ENCODE results near the gene MAEL. TPM values are rescaled to one million over a fixed set of nuclear protein-coding genes. Genes with fewer than 3 reads are reported as not detected.

The MAEL gene
- total RNA-seq, 1 experiment from 2014 or later = 0.26 TPM

GRCh38 chr1:167011560-167012191 is 22.6 kb downstream of the MAEL start (continued):
- TF ChIP-seq, protein P1, sequence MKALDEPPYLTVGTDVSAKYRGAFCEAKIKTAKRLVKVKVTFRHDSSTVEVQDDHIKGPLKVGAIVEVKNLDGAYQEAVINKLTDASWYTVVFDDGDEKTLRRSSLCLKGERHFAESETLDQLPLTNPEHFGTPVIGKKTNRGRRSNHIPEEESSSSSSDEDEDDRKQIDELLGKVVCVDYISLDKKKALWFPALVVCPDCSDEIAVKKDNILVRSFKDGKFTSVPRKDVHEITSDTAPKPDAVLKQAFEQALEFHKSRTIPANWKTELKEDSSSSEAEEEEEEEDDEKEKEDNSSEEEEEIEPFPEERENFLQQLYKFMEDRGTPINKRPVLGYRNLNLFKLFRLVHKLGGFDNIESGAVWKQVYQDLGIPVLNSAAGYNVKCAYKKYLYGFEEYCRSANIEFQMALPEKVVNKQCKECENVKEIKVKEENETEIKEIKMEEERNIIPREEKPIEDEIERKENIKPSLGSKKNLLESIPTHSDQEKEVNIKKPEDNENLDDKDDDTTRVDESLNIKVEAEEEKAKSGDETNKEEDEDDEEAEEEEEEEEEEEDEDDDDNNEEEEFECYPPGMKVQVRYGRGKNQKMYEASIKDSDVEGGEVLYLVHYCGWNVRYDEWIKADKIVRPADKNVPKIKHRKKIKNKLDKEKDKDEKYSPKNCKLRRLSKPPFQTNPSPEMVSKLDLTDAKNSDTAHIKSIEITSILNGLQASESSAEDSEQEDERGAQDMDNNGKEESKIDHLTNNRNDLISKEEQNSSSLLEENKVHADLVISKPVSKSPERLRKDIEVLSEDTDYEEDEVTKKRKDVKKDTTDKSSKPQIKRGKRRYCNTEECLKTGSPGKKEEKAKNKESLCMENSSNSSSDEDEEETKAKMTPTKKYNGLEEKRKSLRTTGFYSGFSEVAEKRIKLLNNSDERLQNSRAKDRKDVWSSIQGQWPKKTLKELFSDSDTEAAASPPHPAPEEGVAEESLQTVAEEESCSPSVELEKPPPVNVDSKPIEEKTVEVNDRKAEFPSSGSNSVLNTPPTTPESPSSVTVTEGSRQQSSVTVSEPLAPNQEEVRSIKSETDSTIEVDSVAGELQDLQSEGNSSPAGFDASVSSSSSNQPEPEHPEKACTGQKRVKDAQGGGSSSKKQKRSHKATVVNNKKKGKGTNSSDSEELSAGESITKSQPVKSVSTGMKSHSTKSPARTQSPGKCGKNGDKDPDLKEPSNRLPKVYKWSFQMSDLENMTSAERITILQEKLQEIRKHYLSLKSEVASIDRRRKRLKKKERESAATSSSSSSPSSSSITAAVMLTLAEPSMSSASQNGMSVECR (CRISPR knock-in tag; IDR thresholded peaks at IDR 0.05; ENCODE audit: borderline replicate concordance) = no peak
- TF ChIP-seq, protein P2, sequence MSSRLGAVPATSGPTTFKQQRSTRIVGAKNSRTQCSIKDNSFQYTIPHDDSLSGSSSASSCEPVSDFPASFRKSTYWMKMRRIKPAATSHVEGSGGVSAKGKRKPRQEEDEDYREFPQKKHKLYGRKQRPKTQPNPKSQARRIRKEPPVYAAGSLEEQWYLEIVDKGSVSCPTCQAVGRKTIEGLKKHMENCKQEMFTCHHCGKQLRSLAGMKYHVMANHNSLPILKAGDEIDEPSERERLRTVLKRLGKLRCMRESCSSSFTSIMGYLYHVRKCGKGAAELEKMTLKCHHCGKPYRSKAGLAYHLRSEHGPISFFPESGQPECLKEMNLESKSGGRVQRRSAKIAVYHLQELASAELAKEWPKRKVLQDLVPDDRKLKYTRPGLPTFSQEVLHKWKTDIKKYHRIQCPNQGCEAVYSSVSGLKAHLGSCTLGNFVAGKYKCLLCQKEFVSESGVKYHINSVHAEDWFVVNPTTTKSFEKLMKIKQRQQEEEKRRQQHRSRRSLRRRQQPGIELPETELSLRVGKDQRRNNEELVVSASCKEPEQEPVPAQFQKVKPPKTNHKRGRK (CRISPR knock-in tag; IDR thresholded peaks at IDR 0.05; ENCODE audit: borderline replicate concordance) = no peak

DNA sequence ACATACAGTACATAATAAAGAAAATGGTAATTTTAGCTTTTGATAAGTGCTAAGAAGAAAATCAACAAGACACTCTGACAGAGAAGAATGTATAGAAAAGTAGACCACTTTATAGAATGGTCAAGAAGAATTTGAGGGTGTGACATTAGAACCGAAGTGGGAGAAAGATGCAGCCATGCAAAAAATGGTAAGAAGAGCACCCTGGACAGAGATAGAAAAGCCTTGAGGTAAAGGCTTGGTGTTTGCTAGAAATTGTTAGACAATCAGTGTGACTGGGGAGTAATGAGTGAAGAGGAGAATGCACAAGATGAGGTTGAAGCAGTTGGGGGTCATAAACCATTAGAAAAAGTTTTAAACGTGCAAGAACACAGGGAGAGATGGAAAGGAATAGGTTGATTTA is 23.5 kb downstream of the MAEL start:
- no peak for ATAC-seq
- no peak overlapping the region for H3K27ac Mint-ChIP-seq
- no peaks in the 10 kb centered on the region for H3K27me3 Mint-ChIP-seq (ENCODE audit: low read depth)
- peaks cover 2% of the 10 kb centered on the region for H3K4me1 Mint-ChIP-seq
- no peak for DNase-seq (ENCODE audit: low spot score)
- POLR2A ChIA-PET = interaction anchor here (0.5 kb wide), 1 partner anchor 1222 kb away, joined by 4 read pairs; no protein-coding TSS in a partner anchor
- TF ChIP-seq TP53 (CRISPR knock-in tag; IDR thresholded peaks at IDR 0.05) (no peak), MLX (CRISPR knock-in tag; IDR thresholded peaks at IDR 0.05) (no peak), TEAD4 (CRISPR knock-in tag; IDR thresholded peaks at IDR 0.05) (no peak), FOXJ3 (CRISPR knock-in tag; IDR thresholded peaks at IDR 0.05; ENCODE audit: borderline replicate concordance) (no peak), ZNF219 (CRISPR knock-in tag; IDR thresholded peaks at IDR 0.05; ENCODE audit: borderline replicate concordance) (no peak), ATF1 (CRISPR knock-in tag; IDR thresholded peaks at IDR 0.05) (no peak), RORB (CRISPR knock-in tag; IDR thresholded peaks at IDR 0.05) (no peak), ESRRA (CRISPR knock-in tag; IDR thresholded peaks at IDR 0.05; ENCODE audit: borderline replicate concordance) (no peak), SMAD3 (CRISPR knock-in tag; IDR thresholded peaks at IDR 0.05; ENCODE audit: borderline replicate concordance) (no peak), ZNF263 (CRISPR knock-in tag; IDR thresholded peaks at IDR 0.05; ENCODE audit: low read depth) (no peak), ZNF281 (CRISPR knock-in tag; IDR thresholded peaks at IDR 0.05) (no peak), NFE2L1 (CRISPR knock-in tag; IDR thresholded peaks at IDR 0.05) (no peak), PRRX2 (CRISPR knock-in tag; IDR thresholded peaks at IDR 0.05) (no peak), CREB1 (CRISPR knock-in tag; IDR thresholded peaks at IDR 0.05) (no peak)
- TF ChIP-seq, protein P3, sequence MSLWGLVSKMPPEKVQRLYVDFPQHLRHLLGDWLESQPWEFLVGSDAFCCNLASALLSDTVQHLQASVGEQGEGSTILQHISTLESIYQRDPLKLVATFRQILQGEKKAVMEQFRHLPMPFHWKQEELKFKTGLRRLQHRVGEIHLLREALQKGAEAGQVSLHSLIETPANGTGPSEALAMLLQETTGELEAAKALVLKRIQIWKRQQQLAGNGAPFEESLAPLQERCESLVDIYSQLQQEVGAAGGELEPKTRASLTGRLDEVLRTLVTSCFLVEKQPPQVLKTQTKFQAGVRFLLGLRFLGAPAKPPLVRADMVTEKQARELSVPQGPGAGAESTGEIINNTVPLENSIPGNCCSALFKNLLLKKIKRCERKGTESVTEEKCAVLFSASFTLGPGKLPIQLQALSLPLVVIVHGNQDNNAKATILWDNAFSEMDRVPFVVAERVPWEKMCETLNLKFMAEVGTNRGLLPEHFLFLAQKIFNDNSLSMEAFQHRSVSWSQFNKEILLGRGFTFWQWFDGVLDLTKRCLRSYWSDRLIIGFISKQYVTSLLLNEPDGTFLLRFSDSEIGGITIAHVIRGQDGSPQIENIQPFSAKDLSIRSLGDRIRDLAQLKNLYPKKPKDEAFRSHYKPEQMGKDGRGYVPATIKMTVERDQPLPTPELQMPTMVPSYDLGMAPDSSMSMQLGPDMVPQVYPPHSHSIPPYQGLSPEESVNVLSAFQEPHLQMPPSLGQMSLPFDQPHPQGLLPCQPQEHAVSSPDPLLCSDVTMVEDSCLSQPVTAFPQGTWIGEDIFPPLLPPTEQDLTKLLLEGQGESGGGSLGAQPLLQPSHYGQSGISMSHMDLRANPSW (CRISPR knock-in tag; conservative IDR thresholded peaks at IDR 0.05; ENCODE audit: low read depth) = no peak
- H3K9me3 Mint-ChIP-seq = no peaks in the 10 kb centered on the region
- H3K36me3 Mint-ChIP-seq = no peaks in the 10 kb centered on the region
- no peak overlapping the region for H3K4me3 Mint-ChIP-seq
- CTCF ChIA-PET = no interaction called here
